GM21381 (cell line): ENCODE data around the gene SANBR.
"Not testable (repeated sequence)": the region's sequence is repeated elsewhere in the genome, so short reads cannot be mapped to it uniquely, and the experiment has no call there.

Experiments used
- ATAC-seq: cut with Tn5 transposase; IDR thresholded peaks from one replicate; pipeline ENCODE4 v1.9.1; 2021; ENCODE audit warnings: mild to moderate bottlenecking, moderate library complexity; ENCODE audit not compliant: unreplicated experiment

The SANBR gene

GRCh38 chr2:61065714-61066709, at the start of gene SANBR:
TSS of gene SANBR (plus strand) at chr2:61065871. CDS start at chr2:61070351, 4,480 bp downstream.
- peak; percentile 97 for ATAC-seq

- no peak for ATAC-seq
These were observed 49.7 kb upstream of the SANBR start for GRCh38 chr2:61015976-61016375.

- peak; percentile 12 for ATAC-seq
These were observed 49.2 kb upstream of the SANBR start for GRCh38 chr2:61016392-61017002.

GRCh38 chr2:61017003-61017555, 48.6 kb upstream of the SANBR start:
- ATAC-seq, result peak; percentile 59

- ATAC-seq, result peak; percentile 75
These were observed 47.9 kb upstream of the SANBR start, which contains the start of the genes PEX13 and PUS10 for GRCh38 chr2:61017556-61018317. TSS of gene PEX13 (plus strand) at chr2:61017720. CDS start at chr2:61017760, 40 bp downstream. TSS of gene PUS10 (minus strand) at chr2:61018255. CDS start at chr2:61011890, 6,365 bp downstream.

- ATAC-seq, result peak; percentile 18
These were observed 47.3 kb upstream of the SANBR start for GRCh38 chr2:61018318-61018755.

- ATAC-seq, result no peak
These were observed 46.9 kb upstream of the SANBR start for GRCh38 chr2:61018798-61019197.

GRCh38 chr2:61021228-61021660, 44.4 kb upstream of the SANBR start:
- ATAC-seq, result no peak

- ATAC-seq, result no peak
These were observed 42.0 kb upstream of the SANBR start for GRCh38 chr2:61023670-61024069.

GRCh38 chr2:61029533-61029932, 36.1 kb upstream of the SANBR start:
- no peak for ATAC-seq

GRCh38 chr2:61034592-61034991, 31.1 kb upstream of the SANBR start:
- not testable (repeated sequence) for ATAC-seq

GRCh38 chr2:61036643-61037042, 29.0 kb upstream of the SANBR start:
- not testable (repeated sequence) for ATAC-seq

GRCh38 chr2:61042807-61043206, 22.9 kb upstream of the SANBR start:
- ATAC-seq, result no peak

- ATAC-seq, result no peak
These were observed 21.0 kb upstream of the SANBR start for GRCh38 chr2:61044636-61045035.

- no peak for ATAC-seq
These were observed 20.4 kb upstream of the SANBR start for GRCh38 chr2:61045226-61045625.

GRCh38 chr2:61045999-61046398, 19.7 kb upstream of the SANBR start:
- ATAC-seq, result no peak

GRCh38 chr2:61055557-61055956, 10.1 kb upstream of the SANBR start:
- ATAC-seq, result no peak

- ATAC-seq, result no peak
These were observed 8.1 kb upstream of the SANBR start for GRCh38 chr2:61057562-61057961.

- ATAC-seq, result no peak
These were observed 6.3 kb upstream of the SANBR start for GRCh38 chr2:61059382-61059781.

- ATAC-seq, result no peak
These were observed 8.4 kb downstream of the SANBR start for GRCh38 chr2:61074100-61074499.

GRCh38 chr2:61085883-61086282, 20.2 kb downstream of the SANBR start:
- no peak for ATAC-seq
